Upper lobe of left lung (tissue), 4 donors: ENCODE measurements around the gene EIF5B.

Source experiments
- EP300 ChIP-seq, 4 donors: sonication (generic); formaldehyde crosslinking; IDR thresholded peaks; one replicate each; pipeline ENCODE4 v1.5.1; 2017; ENCODE audit warnings: antibody characterized with exemption in 4 of 4, control low read depth in 2 of 4
- POLR2A ChIP-seq, 4 donors: fragments of 450-650 bp; IDR thresholded peaks; one replicate each; pipeline ENCODE4 v1.5.1; 2016 to 2017; ENCODE audit warnings: antibody characterized with exemption in 4 of 4, mild to moderate bottlenecking in 2 of 4
- POLR2AphosphoS5 ChIP-seq, 2 donors: sonication (generic); formaldehyde crosslinking; IDR thresholded peaks; one replicate each; pipeline ENCODE4 v1.5.1; 2017; ENCODE audit warnings: antibody characterized with exemption in 2 of 2
- TF ChIP-seq, protein P1 (sequence below), 6 experiments: fragments of 450-650 bp in 4 of 6; fragments of 200-600 bp in 2 of 6; sonication (generic) in 2 of 6; IDR thresholded peaks; one replicate each; pipeline ENCODE4 v1.5.1; 2016 to 2019; ENCODE audit warnings: antibody characterized with exemption in 6 of 6

DNA sequence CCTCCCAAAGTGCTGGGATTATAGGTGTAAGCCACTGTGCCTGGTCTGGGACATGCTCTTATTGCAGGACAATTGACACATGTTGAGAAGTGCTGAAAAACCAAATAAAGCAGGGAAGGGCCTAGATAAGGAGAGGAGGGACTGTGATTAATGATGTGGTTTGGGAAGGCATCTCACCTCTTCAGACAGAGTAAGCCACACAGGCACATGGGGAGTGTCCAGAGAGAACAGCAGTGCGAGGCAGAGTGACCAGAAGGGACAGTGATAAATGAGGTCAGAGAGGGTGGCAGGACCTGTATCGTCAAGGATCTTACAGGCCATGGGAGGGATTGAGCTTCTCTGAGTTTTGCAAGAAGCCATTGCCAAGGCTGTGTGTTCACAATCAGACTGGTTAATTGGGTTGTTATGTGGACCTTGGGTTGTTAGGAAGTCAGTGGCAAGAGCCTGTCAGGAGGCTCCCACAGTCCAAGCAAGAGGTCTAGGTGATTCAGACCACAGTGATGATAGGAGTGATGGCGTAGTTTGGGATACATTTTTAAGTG, 58.5 kb downstream of the EIF5B start:
- TF ChIP-seq POLR2AphosphoS5 (IDR thresholded peaks at IDR 0.05) (no peak), EP300 (IDR thresholded peaks at IDR 0.05) (no peak), POLR2A (IDR thresholded peaks at IDR 0.05) (no peak)
- TF ChIP-seq, protein P1, sequence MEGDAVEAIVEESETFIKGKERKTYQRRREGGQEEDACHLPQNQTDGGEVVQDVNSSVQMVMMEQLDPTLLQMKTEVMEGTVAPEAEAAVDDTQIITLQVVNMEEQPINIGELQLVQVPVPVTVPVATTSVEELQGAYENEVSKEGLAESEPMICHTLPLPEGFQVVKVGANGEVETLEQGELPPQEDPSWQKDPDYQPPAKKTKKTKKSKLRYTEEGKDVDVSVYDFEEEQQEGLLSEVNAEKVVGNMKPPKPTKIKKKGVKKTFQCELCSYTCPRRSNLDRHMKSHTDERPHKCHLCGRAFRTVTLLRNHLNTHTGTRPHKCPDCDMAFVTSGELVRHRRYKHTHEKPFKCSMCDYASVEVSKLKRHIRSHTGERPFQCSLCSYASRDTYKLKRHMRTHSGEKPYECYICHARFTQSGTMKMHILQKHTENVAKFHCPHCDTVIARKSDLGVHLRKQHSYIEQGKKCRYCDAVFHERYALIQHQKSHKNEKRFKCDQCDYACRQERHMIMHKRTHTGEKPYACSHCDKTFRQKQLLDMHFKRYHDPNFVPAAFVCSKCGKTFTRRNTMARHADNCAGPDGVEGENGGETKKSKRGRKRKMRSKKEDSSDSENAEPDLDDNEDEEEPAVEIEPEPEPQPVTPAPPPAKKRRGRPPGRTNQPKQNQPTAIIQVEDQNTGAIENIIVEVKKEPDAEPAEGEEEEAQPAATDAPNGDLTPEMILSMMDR (IDR thresholded peaks at IDR 0.05): no peak
